GM18873 (cell line): ENCODE measurements around the gene NID2.

ENCODE experiments used
- ATAC-seq: cut with Tn5 transposase; IDR thresholded peaks from one replicate; pipeline ENCODE4 v1.9.1; 2021; ENCODE audit warnings: mild to moderate bottlenecking, moderate library complexity, moderate number of reproducible peaks; ENCODE audit not compliant: unreplicated experiment, low FRiP score

NID2 gene

DNA sequence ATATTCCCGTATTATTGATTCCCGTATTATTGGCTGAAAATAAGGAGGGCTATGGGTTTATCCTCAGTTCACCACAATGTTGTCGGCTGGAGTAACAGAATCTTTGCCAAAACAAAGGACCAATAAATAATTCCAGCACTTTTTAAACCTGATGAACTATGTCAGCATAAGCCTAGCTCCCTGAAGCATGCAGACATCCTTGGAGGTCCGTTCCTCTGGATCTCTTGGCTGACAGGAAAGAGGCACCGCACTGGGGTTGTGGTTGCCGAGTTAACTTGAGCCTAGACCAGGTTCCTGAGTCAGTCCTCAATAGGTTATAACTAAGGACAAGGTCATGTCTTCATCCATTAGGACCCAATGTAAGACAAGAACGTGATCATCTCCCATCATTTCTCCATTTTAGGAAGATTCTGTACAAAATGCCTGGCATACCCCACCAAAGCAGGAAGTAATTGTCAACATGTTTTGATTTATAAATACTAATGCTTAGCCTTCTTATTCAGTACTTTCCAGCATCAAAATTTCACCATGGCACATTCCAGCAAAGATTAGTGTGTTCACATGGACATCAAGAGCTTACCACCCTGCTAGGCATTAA, 36.6 kb downstream of the NID2 start:
- no peak for ATAC-seq

DNA sequence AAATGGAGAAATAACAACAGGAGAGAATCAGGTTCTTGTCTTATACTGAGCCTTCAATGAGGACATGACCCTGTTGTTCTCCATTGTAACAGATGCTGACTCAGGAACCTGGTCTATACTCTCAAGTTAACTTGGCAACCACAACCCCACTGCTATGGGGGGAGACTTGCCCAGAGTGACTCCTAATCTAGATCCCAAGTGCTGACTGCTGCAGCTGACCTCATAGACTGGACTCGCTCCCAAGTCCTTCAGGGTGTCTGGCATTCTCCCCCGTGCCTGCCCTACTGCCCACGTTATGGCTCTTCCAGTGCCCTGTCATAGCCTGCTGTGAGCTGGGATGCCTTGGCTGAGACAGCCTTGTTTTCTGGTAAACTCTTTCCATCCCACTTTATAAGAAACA, 37.1 kb downstream of the NID2 start:
- ATAC-seq, result no peak

DNA sequence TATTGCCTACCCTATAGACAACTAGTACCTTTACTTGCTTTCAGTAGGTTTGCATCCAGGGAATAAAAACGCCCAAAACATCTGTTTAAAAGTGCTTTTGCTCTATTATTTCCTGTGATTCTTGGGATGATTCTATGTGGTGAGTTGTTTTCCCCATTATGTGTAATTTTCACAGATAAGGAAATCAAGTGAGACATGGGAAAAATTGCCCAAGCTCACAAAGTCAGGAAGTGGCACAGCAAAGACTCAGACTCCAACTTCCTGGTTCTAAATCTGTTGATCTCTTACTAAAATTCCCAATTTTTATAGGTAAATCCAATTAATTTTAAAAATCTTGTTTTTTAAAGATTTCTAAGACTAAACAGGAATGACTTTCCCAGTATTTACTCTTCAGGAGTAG, 39.0 kb downstream of the NID2 start:
- ATAC-seq, result no peak

DNA sequence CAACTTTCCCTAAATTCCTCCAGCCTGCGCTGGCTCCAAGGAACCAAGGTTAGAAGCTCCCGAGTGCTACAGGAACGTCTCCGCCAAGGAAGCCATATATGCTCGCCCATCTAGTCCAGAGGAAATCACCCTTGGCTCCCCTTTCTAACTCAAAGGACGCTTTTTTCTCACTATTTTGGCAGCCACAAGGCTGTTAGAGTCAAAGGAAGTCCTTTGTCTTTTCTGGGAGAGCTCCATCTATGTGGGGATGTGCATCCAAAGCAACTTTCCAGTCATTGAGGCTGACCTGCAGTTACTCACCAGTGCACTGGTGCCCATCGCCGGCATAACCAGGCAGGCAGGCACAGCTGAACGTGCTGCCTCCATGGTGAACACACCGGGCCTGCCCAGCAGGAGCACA, 42.0 kb downstream of the NID2 start:
- ATAC-seq, result no peak

DNA sequence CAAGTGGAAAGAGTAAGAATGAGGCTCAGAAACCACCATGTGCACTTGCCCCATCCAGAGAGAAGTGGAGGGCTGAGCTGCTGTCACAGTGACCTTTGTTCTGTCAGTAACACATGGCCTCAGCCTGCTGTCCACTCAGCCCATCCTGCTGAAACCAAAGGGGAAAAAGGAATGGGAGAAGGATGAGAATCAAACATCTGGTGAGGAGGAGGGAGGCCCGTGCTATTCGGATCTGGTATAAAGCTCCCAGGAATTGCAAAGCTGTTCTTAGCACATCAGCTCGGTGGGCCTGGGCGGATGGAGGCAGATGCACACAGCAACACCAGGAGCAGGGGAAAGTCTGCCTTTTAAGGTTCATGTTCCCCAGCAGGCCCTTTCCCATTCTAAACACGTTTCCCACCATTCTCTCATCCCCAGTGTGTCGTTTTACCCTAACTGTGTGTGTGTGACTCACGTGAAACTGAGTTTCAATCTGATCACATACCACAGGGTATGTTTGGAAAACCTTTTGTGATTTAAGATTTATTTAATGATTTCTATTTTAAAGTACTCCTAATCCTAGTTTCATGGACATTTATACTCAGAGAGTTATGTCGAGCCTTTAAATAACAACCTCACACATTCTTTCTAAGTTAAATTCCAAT, 42.7 kb downstream of the NID2 start:
- no peak for ATAC-seq

DNA sequence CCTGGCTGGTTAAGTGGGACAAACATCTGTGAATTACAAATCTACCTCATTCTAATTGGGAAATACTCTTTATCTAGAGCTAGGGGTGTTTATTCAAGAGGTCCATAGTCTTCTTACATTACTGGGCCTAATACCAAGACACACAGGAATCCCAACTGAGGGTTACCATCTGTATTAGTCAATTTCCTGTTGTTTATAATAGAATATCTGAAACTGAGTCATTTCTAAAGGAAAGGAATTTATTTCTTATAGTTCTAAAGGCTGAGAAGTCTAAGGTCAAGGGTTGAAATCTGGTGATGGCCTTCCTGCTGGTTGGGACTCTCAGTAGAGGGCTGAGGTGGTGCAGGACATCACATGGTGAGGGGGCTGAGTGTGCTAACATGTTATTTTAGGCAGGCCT, 43.5 kb downstream of the NID2 start:
- no peak for ATAC-seq

DNA sequence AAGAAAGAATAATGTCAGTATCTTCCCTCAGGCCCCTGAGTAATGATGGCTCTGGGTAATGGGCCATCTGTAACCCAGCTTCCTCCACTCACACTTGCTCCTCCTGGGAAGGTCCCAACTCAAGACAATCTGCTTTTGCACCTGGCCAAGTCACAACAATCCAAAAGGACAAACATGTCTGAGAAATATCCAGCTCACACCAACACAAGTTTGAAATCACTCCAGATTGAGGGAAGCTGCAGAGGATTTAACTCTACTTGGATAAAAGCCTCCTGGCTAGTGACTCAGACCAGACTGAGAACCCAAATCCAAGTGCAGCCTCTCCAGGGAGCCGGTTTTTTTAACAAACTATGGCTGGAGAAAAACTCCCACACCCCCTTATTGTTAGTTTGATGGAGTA, 45.3 kb downstream of the NID2 start:
- ATAC-seq, result no peak

DNA sequence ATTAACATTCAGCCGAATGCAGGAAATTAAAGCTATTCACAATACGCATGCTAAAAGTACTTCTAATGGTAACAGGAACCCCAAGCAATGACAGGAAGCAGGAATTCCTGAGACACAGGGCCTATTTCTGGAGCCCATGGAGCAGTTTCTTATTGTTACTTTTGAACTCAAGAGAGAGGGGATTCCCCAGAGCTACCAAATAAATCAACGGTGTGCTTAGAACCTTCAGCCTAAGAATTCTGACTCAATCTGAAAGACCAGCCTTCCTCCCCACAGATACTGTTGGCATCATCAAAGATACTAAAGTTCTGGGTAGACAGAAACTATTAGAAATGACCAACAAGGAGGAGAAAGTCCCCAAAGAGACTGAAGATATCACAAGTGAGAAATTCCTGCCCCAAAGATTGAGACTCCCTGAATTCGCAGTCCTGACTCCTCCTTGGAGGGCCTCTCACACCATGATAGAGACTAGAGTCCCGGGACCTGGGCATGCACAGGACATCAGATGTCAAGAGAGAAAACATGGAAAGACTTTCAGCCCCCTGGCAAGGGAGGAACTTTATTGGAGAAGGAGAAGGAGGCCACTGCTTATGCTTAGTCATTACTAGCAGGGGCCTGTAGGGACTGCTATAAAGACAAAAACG, 46.8 kb downstream of the NID2 start:
- ATAC-seq, result peak; percentile 93

DNA sequence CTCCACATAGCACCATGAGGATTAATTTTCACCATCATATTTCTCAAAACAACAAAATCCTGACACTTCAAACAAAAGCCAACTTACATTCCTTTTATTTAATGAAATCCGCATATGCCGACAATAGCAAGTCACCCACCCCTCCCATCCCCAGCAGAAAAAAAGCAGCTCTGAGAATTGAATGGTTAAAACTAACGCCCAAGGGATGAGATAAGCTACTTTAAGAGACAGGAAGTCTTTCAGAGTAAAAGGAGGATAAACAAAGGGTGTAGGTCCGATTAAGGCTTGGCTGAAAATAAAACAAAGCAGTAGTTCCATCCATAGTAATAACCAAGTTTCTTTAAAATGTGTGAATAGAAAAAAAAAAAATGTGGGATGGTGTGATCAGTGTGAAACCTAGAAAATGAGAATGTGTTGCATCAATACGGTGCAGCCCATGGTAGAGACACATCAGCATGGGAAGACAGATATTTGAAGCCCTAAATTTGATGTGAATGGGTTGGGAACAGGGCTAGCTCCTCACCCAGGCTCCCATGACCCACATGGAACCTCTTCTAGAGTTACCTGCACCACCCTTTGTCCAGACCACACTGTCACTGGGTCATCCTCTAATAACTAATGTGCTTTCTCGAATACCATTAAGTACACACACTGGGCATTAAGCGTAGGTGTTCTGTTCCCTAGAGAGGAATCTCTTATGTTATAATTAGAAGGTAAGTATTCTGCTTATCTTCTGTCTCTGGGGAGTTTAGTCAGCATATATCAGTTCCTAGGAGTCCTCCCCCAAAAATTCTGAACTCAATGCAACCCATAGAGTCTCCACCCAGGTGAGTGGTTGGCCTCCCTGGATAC, 47.8 kb downstream of the NID2 start:
- no peak for ATAC-seq

DNA sequence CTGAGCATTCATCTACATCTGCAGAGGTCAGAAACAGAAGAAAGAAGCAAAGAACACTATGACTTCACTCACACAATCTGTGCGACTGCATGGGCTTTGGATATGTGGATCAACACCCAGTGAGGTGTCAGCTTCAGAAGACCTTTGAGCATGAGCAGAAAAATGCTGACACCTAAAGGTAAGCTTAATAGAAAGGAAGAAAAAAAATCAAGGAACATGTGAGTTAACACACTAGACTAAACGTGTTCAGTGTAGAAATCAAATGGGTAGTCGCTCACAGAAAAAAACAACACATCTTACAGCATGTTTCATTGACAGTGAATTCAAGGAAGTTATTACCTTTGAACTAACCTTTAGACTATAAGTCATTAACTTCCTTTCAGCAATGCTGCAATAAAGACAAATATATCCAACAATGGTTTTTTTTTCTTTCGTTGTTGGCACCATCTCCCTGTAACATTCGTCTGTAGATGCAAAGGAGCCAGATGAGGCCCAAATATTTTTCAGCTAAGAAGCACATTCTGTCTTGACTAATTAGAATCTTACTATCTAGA, 48.6 kb downstream of the NID2 start:
- ATAC-seq, result no peak

DNA sequence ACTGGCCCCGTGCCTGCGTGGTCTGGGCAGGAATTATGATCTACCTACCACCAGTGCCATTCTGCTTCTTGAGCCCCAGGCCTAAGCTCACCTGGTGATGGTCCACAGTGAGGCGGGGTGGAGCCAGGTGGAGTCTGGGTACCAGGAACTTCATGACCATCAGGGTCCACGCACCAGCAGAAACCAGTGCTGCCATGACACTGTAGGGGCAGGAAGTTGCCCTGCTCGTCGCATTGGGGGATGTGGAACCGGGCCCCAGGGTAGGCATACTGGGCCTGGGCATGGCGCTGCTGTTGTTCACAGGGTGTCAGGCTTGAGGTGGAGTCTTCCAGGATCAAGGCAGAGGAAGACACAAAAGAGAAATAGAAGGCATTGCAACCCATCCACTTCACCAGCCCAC, 49.9 kb downstream of the NID2 start:
- no peak for ATAC-seq

DNA sequence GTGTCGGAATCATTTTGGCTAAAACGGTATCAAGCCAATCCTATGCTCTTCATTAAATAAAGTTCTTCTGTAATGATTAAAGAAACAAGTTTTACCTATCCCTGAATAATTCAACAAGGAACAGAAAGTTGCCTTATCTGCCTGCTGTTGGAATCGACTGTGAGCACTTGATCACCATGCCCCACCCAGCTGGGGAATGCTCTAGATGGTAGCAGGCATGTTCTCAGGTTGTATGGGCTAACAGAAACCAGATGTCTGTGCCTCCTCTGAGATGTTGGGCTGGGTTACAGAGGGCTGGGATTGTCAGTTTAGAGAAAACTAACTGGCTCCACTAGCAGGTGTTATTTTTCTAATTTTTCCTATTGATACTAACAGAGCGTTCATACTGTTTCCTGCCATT, 50.6 kb downstream of the NID2 start:
- ATAC-seq, result no peak

DNA sequence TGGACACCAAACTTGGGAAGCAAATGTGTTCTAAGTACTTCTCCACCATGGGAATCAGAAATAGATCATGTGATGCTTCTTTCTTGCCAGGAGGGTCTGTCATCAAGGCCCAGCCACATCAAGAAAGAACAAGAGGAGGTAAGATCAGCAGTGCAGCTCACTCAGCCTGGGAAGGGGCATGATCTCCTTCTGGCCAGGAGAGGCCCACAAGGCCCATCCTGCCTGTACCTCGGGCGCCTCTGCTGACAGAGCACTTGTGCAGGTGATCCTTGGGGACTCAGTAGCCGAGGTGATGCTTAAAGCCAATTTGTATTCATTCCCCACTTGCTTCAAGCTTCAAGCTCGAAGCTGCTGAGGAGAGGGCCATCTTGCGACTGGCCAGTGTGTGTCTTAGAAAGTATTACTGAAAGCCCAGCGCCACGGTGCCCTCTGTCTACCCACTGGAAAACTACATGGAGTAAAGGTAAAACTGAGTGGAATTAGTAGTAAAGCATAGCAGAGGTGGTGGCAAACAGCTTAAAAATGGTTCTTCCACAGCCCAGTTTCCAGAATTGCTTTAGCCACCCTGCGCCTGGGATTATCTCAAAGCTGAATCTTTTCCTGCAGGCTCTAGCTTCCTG, 53.3 kb downstream of the NID2 start:
- no peak for ATAC-seq

DNA sequence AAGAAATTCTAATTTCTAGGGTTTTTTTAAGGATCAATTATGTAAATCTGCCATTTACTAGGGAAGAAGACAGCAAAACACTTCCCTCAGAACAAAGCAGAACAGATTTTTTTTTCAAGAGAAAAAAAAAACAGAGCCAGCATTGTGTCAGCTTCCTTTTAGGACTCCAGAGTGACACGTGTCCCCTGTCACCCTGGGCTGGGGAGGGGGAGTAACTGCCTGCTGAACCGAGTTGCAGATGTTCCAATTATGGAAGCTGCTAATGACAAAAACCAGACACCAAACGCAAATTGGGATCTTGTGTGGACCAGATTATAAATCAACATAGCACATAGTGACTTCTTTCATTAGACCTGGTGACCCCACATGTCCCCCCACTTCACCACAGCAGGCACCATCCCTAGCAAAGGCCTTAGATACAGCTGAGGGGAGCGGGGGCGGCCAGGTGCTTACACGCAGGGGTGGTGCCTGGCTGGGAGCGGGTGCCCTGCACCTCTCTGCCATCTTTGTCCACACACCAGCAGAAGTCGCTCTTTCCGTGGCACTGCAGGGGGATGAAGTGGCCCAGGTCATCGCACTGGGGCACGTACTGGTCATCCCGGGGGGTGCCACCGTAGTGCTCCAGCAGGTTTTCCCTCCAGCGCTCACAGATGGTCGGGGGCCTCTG, 54.1 kb downstream of the NID2 start:
- no peak for ATAC-seq

DNA sequence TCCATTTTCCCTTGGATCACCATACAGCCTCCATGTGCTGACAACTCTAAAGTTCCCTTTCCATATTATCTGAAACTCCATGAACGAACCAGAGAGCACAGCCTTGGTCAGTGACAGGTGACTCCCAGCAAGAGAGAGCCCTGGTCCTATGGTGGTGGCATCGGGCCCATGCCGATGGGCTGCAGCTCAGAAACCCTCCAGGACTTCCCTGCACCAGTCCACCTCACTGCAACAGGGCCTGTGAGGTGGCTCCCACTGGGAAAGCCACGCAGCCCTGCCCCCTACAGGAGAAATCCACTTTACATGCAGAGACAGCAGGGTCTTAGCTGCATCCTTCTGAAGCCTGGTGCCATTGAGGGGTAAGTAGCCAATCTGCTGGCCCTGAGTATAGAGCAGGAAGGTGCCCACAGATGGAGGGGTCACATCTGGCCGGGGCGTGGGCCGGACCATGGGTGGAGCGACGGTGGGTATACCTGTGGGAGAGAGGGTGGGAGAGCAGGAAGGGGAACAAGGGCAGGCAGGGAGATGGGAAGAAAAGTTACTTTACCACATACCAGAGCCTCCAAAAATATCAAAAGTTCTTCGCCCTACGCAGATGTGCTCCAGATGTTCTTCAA, 54.8 kb downstream of the NID2 start:
- no peak for ATAC-seq

DNA sequence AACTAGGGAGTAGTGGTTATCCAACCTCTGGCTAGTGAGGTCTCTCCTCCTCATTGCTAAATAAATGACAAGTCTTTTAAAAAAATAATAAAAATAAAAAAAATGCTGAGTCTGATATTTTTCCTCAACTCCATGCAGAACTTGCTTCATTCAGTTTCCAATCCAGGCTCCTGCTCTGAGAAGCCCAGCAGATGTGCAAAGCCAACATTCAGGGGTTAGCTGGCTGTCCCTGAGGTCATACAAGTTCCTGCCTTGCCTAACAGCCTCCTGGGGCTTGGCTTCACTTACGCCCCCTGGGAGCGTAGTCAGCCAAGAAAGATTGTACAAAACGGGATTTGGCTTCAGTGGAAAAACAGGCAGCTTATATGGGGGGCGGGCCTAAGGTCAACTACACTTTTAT, 56.2 kb downstream of the NID2 start:
- no peak for ATAC-seq

DNA sequence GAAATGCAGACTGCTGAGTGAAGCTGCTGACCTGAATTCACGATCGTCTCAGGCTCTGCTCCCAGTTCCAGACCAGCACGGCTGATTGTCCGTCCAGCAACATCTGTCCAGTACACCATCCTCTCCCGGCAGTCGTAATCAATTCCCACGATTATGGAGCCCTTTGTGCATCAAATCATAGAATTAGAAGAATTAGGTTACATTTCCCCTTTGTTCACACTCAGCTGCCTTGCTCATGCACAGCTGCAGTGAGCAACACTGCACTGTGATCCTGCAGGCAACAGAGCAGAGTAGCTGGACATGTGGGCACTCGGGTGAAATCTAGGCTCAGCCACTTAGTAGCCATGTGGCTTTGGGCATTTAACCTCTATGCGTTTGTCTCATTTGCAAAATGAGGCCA, 57.3 kb downstream of the NID2 start:
- ATAC-seq, result no peak

DNA sequence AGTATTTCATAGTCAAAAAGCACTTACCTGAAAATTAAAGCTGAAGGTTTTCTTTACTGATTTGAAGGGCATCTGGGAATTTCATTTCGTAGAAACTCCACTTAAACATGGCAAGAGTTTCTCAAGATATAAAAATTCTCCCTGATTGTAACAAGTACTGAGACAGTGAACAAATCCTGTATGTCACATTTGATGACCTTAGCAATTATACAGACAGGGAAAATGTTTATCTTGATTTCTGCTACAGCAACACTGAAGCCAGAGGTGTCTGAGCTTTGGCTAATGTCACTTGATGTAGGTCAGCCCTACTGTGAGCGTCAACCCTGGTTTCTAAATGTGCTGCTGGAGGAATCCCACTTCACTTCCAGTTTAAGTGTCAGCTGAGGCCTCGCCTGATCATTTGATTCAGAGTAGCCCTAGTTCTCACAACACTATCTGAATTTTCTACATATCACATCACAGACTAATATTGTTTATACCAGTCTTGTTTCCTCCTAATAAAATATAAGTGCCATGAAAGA, 58.6 kb downstream of the NID2 start:
- no peak for ATAC-seq

DNA sequence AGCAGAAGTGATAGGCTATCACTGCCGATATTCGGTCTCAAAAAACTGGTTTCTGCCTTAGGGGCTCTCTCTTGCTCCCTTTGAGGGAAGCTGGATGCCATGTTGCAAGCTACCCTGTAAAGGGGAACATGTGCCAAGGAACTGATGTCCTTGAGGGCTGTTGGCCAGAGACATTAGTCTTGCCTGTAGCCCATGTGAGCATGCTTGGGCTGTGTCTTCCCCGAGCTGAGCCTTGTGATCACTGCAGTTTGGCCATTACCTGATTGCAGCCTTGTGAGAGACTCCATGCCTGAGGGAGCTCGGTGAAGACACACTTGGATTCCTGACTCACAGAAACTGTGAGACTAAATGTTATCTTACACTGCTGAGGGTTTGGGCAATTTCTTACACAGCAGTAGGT, 60.7 kb downstream of the NID2 start:
- no peak for ATAC-seq
